HepG2 (cell line): Measurements from ENCODE around the gene NME1. TPM values are rescaled to one million over a fixed set of nuclear protein-coding genes. Genes with fewer than 3 reads are reported as not detected.
A peak's percentile ranks its signal among the peaks of the same experiment; 100 is the strongest.

ENCODE experiments used
- ARID4A ChIP-seq: sonication (generic); formaldehyde crosslinking; IDR thresholded peaks from 2 replicates; pipeline ENCODE4 v1.5.0; 2020; ENCODE audit warnings: mild to moderate bottlenecking, missing genetic modification reagents, borderline replicate concordance
- ELF1 ChIP-seq: sonication (generic); formaldehyde crosslinking; IDR thresholded peaks from 2 replicates; pipeline ENCODE4 v1.4.0; 2020; ENCODE audit warnings: missing genetic modification reagents
- MZF1 ChIP-seq: sonication (generic); formaldehyde crosslinking; IDR thresholded peaks from 2 replicates; pipeline ENCODE4 v1.8.1; 2023; ENCODE audit warnings: mild to moderate bottlenecking, missing genetic modification reagents, borderline replicate concordance
- NRL ChIP-seq: sonication (generic); formaldehyde crosslinking; IDR thresholded peaks from 2 replicates; pipeline ENCODE4 v1.5.0; 2020; ENCODE audit warnings: missing genetic modification reagents, mild to moderate bottlenecking, moderate library complexity, borderline replicate concordance
- RXRA ChIP-seq: sonication (generic); formaldehyde crosslinking; IDR thresholded peaks from 2 replicates; pipeline ENCODE4 v1.5.1; 2020; ENCODE audit warnings: missing genetic modification reagents
- SRSF1 ChIP-seq: fragments of 200-400 bp; formaldehyde crosslinking; optimal IDR thresholded peaks from 2 replicates; pipeline ENCODE3; 2017; ENCODE audit warnings: mild to moderate bottlenecking, low read depth, low read length, moderate library complexity
- TBL1XR1 ChIP-seq: fragments of 150-350 bp; IDR thresholded peaks from 2 replicates; pipeline ENCODE4 v1.6.1; 2014; ENCODE audit warnings: borderline replicate concordance, low read length; ENCODE audit not compliant: partially characterized antibody
- THAP8 ChIP-seq: sonication (generic); formaldehyde crosslinking; IDR thresholded peaks from 2 replicates; pipeline ENCODE4 v1.5.1; 2020; ENCODE audit warnings: missing genetic modification reagents, mild to moderate bottlenecking, borderline replicate concordance
- ZBTB34 ChIP-seq: sonication (generic); formaldehyde crosslinking; IDR thresholded peaks from 2 replicates; pipeline ENCODE4 v1.8.0; 2022; ENCODE audit warnings: mild to moderate bottlenecking, missing genetic modification reagents
- ZBTB39 ChIP-seq: sonication (generic); formaldehyde crosslinking; IDR thresholded peaks from 2 replicates; pipeline ENCODE4 v1.5.0; 2020; ENCODE audit warnings: missing genetic modification reagents
- ZNF282 ChIP-seq: fragments of 450-650 bp; IDR thresholded peaks from 2 replicates; pipeline ENCODE4 v1.6.1; 2018; ENCODE audit not compliant: partially characterized antibody
- ZNF572 ChIP-seq: sonication (generic); formaldehyde crosslinking; IDR thresholded peaks from 2 replicates; pipeline ENCODE4 v1.5.1; 2020; ENCODE audit warnings: mild to moderate bottlenecking, missing genetic modification reagents
- ZNF574 ChIP-seq: sonication (generic); formaldehyde crosslinking; IDR thresholded peaks from 2 replicates; pipeline ENCODE4 v1.4.0; 2020; ENCODE audit warnings: missing genetic modification reagents
- ZNF709 ChIP-seq: sonication (generic); formaldehyde crosslinking; IDR thresholded peaks from 2 replicates; pipeline ENCODE4 v1.5.0; 2020; ENCODE audit warnings: mild to moderate bottlenecking, missing genetic modification reagents
- ZNF710 ChIP-seq: sonication (generic); formaldehyde crosslinking; IDR thresholded peaks from 2 replicates; pipeline ENCODE4 v1.5.0; 2020; ENCODE audit warnings: mild to moderate bottlenecking, missing genetic modification reagents, borderline replicate concordance
- polyA plus RNA-seq, 8 experiments: library from polyadenylated mRNA; depleted of rRNA in 3 of 8; stranded (reverse) in 7 of 8; unstranded in 1 of 8; fragments of >200 nt; fragmentation: Illumina TruSeq in 4 of 8; extraction: Trizol in 4 of 8; gene quantifications; 2 replicates each; pipeline versions ENCODE4 v1.2.1 to v1.2.3, GENCODE V29; 2011 to 2016; ENCODE audit warnings: low read depth in 4 of 8, missing spikeins in 1 of 8, mixed read lengths in 1 of 8; ENCODE audit not compliant: insufficient read depth in 1 of 8
- total RNA-seq, 5 experiments: library from RNA; depleted of rRNA; stranded (reverse); fragments of >200 nt; fragmentation: Illumina TruSeq; extraction: Trizol; gene quantifications; 2 replicates each; pipeline ENCODE4 v1.2.3, GENCODE V29; 2016; ENCODE audit warnings: low read depth in 1 of 5

Gene NME1
- total and polyA plus RNA-seq, 2 of the 13 experiments (the other 11 are each of a cell fraction or from before 2014, with no cell fraction given), result 295 to 516 TPM

GRCh38 chr17:51165680-51166197, 12.4 kb downstream of the NME1 start (continued):
- TF ChIP-seq ARID4A (CRISPR knock-in tag) (no peak), ZBTB34 (CRISPR knock-in tag) (0 out of 2 replicates have a peak, but pooled peaks have one; percentile 19), ZNF710 (CRISPR knock-in tag) (0 out of 2 replicates have a peak, but pooled peaks have one; percentile 11), ZNF709 (CRISPR knock-in tag) (peak; percentile 63), RXRA (CRISPR knock-in tag) (peak; percentile 13), ZNF282 (peak; percentile 84), ELF1 (CRISPR knock-in tag) (0 out of 2 replicates have a peak, but pooled peaks have one; percentile 9), ZNF572 (0 out of 2 replicates have a peak, but pooled peaks have one; percentile 50), TBL1XR1 (peak; percentile 81), THAP8 (peak; percentile 83; the same call in 1 of the 2 replicates), MZF1 (CRISPR knock-in tag) (0 out of 2 replicates have a peak, but pooled peaks have one; percentile 67), ZNF574 (CRISPR knock-in tag) (no peak), SRSF1 (peak; percentile 34), NRL (CRISPR knock-in tag) (peak; percentile 82), ZBTB39 (CRISPR knock-in tag) (no peak)
